RPMI7951 (cell line): ENCODE data around the gene KANK4. TPM values are rescaled to one million over a fixed set of nuclear protein-coding genes. Genes with fewer than 3 reads are reported as not detected.

ENCODE experiments used
- DNase-seq: peaks from one replicate; pipeline ENCODE4 v3.0.0-alpha.2; 2012; ENCODE audit warnings: low read depth
- total RNA-seq: library from RNA; depleted of rRNA; stranded (reverse); fragments of >200 nt; shearing (Covaris generic); gene quantifications from 2 replicates; pipeline ENCODE4 v1.2.3, GENCODE V29; 2014

The KANK4 gene
- total RNA-seq, 1 experiment from 2014 or later = 0.36 TPM

GRCh38 chr1:62307446-62307845, 11.8 kb downstream of the KANK4 start:
- DNase-seq = no peak

- peak; percentile 46 for DNase-seq
These were observed 13.2 kb downstream of the KANK4 start for GRCh38 chr1:62306065-62306464.

GRCh38 chr1:62304975-62305374, 14.3 kb downstream of the KANK4 start:
- DNase-seq = no peak

- DNase-seq = no peak
These were observed 14.7 kb downstream of the KANK4 start for GRCh38 chr1:62304515-62304914.

- DNase-seq = no peak
These were observed 17.4 kb downstream of the KANK4 start for GRCh38 chr1:62301726-62302390.

- DNase-seq = peak; percentile 84
These were observed 19.6 kb downstream of the KANK4 start for GRCh38 chr1:62299426-62300200.

DNA sequence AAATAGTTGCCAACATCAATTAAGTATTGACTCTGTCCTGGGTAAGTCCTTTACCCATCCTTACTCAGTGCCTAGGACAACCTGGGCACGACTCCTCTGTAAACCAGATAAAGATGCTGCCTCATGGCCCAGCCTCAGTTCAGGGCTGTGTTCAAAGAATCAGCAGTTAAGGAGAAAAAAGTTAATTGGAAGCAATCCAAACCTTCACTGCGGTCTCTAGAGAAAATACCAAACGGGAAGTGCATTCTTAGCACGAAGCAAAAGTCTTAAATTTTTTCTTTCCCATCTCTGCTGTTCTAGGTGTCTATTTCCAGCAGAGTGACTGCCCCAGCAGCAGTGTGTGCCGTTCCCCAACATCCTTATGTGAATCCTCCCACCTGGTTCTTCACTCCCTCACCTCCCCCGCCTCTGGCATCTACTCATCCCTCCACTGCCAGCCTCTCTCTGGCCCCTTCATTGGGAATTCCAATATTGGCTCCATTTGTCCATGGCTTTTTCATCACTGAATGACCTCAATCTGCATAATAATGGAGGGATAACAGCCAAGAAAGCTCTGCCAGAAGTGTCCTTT, 23.2 kb downstream of the KANK4 start:
- peak; percentile 79 for DNase-seq

GRCh38 chr1:62294261-62294660, 25.0 kb downstream of the KANK4 start:
- DNase-seq = peak; percentile 24

DNA sequence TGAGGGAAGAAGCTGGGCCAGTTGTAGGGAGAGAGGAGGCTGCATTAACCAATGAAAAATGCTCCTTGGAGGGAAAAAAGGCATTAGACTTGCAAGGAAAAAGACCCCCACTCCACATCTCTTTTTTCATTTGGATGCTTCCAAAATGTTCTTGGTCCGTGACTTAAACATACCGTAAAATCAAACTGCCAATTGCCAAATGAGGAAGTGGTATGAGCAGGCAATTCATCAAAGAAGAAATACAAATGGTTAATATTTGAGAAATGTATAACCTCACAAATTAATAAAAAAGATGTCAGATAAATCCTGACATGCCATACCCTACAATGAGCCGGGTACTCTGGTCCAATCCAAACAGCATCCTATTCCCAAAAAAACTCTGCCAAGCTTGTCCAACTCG, 30.6 kb downstream of the KANK4 start:
- no peak for DNase-seq

GRCh38 chr1:62288224-62288623, 31.0 kb downstream of the KANK4 start:
- DNase-seq = no peak

- no peak for DNase-seq
These were observed 32.4 kb downstream of the KANK4 start for GRCh38 chr1:62286786-62287224.

GRCh38 chr1:62285984-62286785, 33.0 kb downstream of the KANK4 start:
- no peak for DNase-seq

DNA sequence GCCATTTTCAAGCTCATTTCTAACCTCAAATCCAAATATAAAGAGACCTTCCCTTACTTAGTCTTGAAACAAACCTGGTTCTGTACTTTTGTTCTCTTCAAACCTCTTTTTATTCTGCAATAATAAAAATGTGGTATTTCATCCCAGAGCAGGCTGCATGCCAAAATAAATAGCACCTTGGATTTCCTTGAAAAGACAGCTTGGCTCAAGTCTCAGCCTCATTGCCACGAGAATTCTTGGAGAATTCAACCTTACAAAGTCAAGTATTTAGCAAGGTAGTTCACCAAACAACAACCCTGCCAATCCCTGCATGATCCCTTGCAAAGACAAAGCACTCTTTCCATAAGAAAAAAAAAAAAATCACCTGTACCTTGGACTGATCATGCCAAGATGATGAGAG, 33.8 kb downstream of the KANK4 start:
- DNase-seq = no peak

DNA sequence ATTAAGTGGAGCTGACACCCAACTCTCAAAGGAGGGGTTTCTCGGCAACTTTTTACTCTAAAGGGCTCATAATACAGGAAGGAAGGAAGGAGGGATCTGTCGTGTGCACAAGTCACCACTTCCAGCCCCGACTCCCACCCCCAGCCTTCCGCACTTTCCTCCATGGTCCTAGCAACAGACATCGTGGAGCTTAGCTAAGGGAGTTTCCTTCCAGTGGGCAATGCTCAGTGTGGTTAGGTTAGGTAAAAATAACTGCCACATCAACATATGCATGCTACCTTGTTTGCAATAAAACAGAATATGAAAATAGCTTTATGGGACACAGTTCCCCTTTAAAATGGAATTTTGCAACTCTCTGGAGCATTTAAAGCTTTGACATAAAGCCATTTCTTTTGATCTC, 35.2 kb downstream of the KANK4 start:
- no peak for DNase-seq

- DNase-seq = no peak
These were observed 36.1 kb downstream of the KANK4 start for GRCh38 chr1:62282909-62283755.

DNA sequence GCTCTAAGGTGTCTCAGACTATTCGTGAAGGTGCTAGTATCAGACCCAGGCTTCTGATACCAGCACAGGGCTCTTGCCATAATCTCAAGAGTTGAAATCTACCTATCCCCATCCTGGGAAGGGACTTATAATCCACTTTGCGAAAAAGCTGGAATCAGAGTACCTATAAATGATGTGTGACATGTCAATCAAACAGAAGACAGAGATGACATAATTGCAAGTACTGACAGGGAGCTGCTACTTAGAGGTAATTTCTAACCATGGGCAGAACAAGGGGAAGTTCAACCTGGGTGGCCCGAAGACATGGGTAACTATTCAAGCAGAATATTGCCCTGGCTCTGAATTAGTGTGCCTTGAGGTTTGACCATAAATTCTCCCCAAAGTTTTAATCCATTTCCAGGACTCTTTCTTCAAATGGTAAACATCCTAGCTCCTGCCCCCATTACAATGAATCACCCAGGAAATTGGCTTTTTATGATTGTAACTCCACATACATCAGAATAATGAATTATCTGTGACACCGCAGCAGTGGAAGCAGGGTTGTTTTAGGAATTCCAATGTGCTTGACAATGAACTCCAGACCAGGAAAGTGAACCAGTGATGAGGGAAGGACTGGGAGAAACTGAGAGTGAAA, 37.2 kb downstream of the KANK4 start:
- no peak for DNase-seq

- DNase-seq = no peak
These were observed 38.2 kb downstream of the KANK4 start for GRCh38 chr1:62280960-62281465.

GRCh38 chr1:62280150-62280549, 39.1 kb downstream of the KANK4 start:
- DNase-seq = no peak

GRCh38 chr1:62276791-62277190, 42.4 kb downstream of the KANK4 start:
- DNase-seq = no peak
